Heart right ventricle (tissue), 16 donors: Measurements from ENCODE around the gene EDIL3. TPM values are rescaled to one million over a fixed set of nuclear protein-coding genes. Genes with fewer than 3 reads are reported as not detected.

ENCODE experiments used
- ATAC-seq, 8 donors: fragments of 200-7000 bp; cut with Tn5 transposase; one replicate each; pipeline ENCODE4 v1.9.1; 2020; ENCODE audit warnings: mild to moderate bottlenecking in 8 of 8, moderate library complexity in 8 of 8, moderate number of reproducible peaks in 1 of 8
- DNase-seq, 2 donors: peaks; one replicate each; pipeline ENCODE4 v3.0.0-alpha.2; 2020
- H3K27ac ChIP-seq, 10 donors: fragments of 200-600 bp; sonication (generic) in 2 of 10; one replicate each; pipeline versions ENCODE4 v1.5.0 to v1.8.0; 2020 to 2022; ENCODE audit warnings: mild to moderate bottlenecking in 3 of 10
- H3K27me3 ChIP-seq, 7 donors: fragments of 200-600 bp; one replicate each; pipeline ENCODE4 v1.8.0; 2021 to 2022; ENCODE audit warnings: mild to moderate bottlenecking in 2 of 7
- H3K36me3 ChIP-seq, 9 donors: fragments of 200-600 bp; sonication (generic) in 1 of 9; one replicate each; pipeline versions ENCODE4 v1.5.0 to v1.8.0; 2020 to 2022; ENCODE audit warnings: mild to moderate bottlenecking in 2 of 9
- H3K4me1 ChIP-seq, 9 donors: fragments of 200-600 bp; sonication (generic) in 1 of 9; one replicate each; pipeline versions ENCODE4 v1.5.0 to v1.8.0; 2020 to 2022; ENCODE audit warnings: mild to moderate bottlenecking in 4 of 9
- H3K4me3 ChIP-seq, 10 donors: fragments of 200-600 bp; sonication (generic) in 2 of 10; one replicate each; pipeline versions ENCODE4 v1.5.0 to v1.8.0; 2020 to 2022; ENCODE audit warnings: mild to moderate bottlenecking in 7 of 10, moderate library complexity in 2 of 10
- H3K9me3 ChIP-seq, 11 donors: fragments of 200-600 bp in 10 of 11; sonication (generic) in 2 of 11; one replicate each; pipeline versions ENCODE4 v1.5.0 to v1.8.0; 2013 to 2022; ENCODE audit warnings: mild to moderate bottlenecking in 2 of 11, control low read depth in 1 of 11, moderate library complexity in 1 of 11
- WGBS, 2 donors: extraction: QIAGEN DNeasy Blood & Tissue Kit; methylation state at CpG; one replicate each; pipeline ENCODE4 v1.1.7; 2013; ENCODE audit warnings: inconsistent platforms in 1 of 2; 5-methylcytosine and 5-hydroxymethylcytosine counted together
- intact Hi-C, 10 donors: fragments of 100-400 bp; cut with DNase I; formaldehyde crosslinking; loops; one replicate each; pipeline versions ENCODE4 v1.11.1 to v1.14.2; 2022
- polyA plus RNA-seq, 2 donors: library from polyadenylated mRNA; stranded (reverse); fragments of 200-250 nt; gene quantifications; one replicate each; pipeline ENCODE4 v1.2.3, GENCODE V29; 2013
- total RNA-seq, 10 donors: library from RNA; stranded (reverse); fragmentation: NEBNext Ultra II Directional in 3 of 10; extraction: Animal tissue kit (Norgen Biotek cat#: 25700) in 3 of 10; gene quantifications; one replicate each; pipeline versions ENCODE4 v1.2.1 to v1.2.4, GENCODE V29; 2021 to 2023
- TF ChIP-seq, protein P1 (sequence below), 9 donors: fragments of 200-600 bp; sonication (generic) in 2 of 9; IDR thresholded peaks; one replicate each; pipeline versions ENCODE4 v1.5.0 to v1.8.0; 2021 to 2022; ENCODE audit warnings: antibody characterized with exemption in 9 of 9, mild to moderate bottlenecking in 5 of 9, moderate library complexity in 1 of 9
- donor health status: Arrhythmogenic right ventricular cardiomyopathy.
- donor health status: ischemic (EF 13 %, LVEDD 7.1; RV severe dilation, severe dysfunction).
- donor health status: healthy with polysubstance abuse.
- donor health status: DM: no; HTN: yes; CAD: no.
- donor health status: DM: no; HTN: no; CAD: no.
- donor health status: ischemic (EF 25% LVEDD 6.9; RV normal size, moderate dysfunction).
- donor health status: ischemic (EF 25% LVEDD 5.7; RV mildly dilated, moderate dysfunction).
- donor health status: healthy.
- donor health status: DM: yes; HTN: yes; CAD: no.
- donor health status: Ischemic cardiomyopathy.
- donor health status: ischemic (EF 35%, LVEDD 5.7; RV mildly dilated, moderate dysfunction).
- donor health status: nonischemic (EF 11% LVEDD 7.7; RV severe dilation, severe dysfunction).
- donor health status: DM: yes; HTN: yes; CAD: no.
- donor health status: PGD.
- donor health status: ischemic (EF 29% LVEDD 5.4; RV normal size, mild dysfunction).
- donor health status: nonischemic (EF 23%, LVEDD 6.1; RV moderate dilation, normal function).

The EDIL3 gene
- total and polyA plus RNA-seq, 12 donors: 1.6 to 10.0 (median 3.9) TPM

DNA sequence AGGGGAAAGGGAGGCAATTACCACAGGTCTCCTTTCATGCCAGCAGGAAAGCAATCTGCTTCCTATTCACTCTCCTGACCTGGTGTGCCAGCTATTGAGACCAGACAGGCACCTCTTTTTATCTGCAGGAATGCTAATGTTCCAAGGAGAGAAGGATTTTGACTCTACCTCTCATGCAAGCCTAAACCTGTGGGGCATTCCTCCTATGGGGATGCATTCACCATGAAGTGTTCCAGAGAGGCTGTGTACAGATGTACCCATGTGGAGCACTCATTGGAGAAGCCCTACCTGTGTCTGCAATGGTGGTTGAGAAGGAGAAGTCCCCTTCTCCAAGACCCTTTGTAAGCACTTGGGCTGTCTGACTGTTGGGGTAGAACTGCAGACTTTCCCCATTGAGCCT lies 45.4 kb upstream of the EDIL3 start:
- Histone ChIP-seq H3K27me3 (no peaks in the 10 kb centered on the region), H3K9me3 (peaks cover 0 to 22% (median 0%) of the 10 kb centered on the region in 11 donors), H3K4me3 (no peak overlapping the region), H3K36me3 (no peaks in the 10 kb centered on the region), H3K4me1 (no peaks in the 10 kb centered on the region), H3K27ac (no peak overlapping the region)
- ATAC-seq (no peak), DNase-seq (no peak)
- intact Hi-C loops: no loop called here
- TF ChIP-seq, protein P1, sequence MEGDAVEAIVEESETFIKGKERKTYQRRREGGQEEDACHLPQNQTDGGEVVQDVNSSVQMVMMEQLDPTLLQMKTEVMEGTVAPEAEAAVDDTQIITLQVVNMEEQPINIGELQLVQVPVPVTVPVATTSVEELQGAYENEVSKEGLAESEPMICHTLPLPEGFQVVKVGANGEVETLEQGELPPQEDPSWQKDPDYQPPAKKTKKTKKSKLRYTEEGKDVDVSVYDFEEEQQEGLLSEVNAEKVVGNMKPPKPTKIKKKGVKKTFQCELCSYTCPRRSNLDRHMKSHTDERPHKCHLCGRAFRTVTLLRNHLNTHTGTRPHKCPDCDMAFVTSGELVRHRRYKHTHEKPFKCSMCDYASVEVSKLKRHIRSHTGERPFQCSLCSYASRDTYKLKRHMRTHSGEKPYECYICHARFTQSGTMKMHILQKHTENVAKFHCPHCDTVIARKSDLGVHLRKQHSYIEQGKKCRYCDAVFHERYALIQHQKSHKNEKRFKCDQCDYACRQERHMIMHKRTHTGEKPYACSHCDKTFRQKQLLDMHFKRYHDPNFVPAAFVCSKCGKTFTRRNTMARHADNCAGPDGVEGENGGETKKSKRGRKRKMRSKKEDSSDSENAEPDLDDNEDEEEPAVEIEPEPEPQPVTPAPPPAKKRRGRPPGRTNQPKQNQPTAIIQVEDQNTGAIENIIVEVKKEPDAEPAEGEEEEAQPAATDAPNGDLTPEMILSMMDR (IDR thresholded peaks at IDR 0.05): no peak

DNA sequence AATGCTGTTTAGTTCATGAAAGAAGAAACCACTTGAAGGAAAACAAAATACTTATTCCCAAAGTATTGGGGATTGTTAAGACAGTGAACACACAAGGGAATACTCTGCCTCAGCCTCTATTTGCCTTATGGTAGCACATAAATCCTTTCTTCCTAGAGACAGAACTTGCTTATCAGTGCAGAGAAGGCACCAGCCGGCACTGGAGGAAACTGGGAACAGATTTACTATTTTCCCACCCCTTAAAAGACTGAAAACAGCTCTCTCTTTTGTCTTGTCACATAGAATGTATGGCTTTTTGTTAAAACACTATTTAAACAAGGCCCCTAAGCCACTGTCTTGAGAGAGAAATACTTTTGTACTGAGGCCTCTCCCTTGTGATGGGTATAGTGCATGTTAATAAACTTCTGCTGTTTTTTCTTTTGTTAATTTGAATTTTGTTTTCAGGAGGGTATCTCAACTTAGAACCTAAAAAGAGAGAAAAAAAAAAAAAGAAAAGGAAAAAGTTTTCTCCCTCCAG lies 40.7 kb upstream of the EDIL3 start:
- 29 to 35% methylated on average over 1 of the region's 1 CpG for WGBS, 2 donors
- ATAC-seq (no peak), DNase-seq (no peak)
- Histone ChIP-seq H3K27ac (no peak overlapping the region), H3K9me3 (peaks cover 0 to 22% (median 0%) of the 10 kb centered on the region in 11 donors), H3K4me1 (no peaks in the 10 kb centered on the region), H3K27me3 (no peaks in the 10 kb centered on the region), H3K36me3 (no peaks in the 10 kb centered on the region), H3K4me3 (no peak overlapping the region)
- intact Hi-C loops: no loop called here
- TF ChIP-seq, protein P1 (IDR thresholded peaks at IDR 0.05): no peak

DNA sequence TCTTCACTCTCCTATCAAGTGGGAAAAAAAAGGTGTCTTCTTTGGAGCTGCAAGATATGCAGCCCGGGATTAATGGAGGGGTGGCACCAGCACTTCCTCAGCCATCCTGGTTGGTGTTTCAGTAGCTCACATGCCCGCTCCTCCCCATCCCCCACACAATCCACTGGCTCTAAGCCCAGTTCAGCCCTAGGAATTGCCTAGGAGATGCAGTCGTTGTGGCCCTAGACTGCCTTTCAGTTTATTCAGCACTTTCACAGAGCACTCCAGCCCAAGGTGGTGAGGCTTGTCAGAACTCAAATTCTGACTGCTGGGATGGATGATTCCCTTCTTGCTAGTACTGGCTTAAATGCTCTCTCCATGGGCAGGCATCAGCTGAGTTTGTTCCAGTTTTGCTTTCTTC lies 35.1 kb upstream of the EDIL3 start:
- Histone ChIP-seq H3K4me1 (no peaks in the 10 kb centered on the region), H3K36me3 (no peaks in the 10 kb centered on the region), H3K27ac (no peak overlapping the region), H3K27me3 (no peaks in the 10 kb centered on the region), H3K9me3 (peaks cover 0 to 34% (median 0%) of the 10 kb centered on the region in 11 donors), H3K4me3 (no peak overlapping the region)
- WGBS, 2 donors: 65 to 67% methylated on average over 3 of the region's 3 CpGs
- intact Hi-C loops: no loop called here
- TF ChIP-seq, protein P1 (IDR thresholded peaks at IDR 0.05): no peak
- no peak for DNase-seq
- ATAC-seq: no peak

DNA sequence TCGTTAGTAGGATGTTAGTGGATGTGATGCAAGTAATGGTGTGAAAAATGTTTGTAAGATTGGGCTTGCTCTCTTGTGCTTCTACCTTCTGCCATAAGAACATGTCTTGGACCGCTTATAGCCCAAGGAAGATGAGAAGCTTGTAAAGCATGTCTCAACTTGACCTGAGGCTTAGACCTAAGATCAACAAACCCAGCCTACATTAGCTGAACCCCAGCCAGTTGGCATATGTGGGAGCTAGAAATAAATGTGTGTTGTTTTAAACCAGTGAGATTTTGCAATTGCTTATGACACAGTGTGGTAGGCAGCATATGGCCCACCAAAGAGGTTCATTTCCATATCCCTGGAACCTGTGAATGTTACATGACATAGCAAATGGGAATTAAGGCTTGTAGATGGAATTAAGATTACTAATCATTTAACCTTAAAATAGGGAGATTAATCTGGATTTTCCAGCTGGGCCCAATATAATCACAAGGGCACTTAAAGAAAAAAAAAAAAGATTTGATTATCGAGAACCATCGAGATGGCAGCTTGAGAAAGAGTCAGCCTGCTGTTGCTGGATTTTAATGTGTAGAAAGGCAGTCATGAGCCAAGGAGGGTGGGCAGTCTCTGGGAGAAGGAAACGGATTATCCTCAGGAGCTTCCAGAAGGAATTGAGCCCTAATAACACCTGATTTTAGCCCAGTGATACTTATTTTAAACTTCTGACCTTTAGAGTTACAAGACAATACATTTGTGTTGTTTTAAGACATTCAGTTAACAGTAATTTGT lies 27.3 kb upstream of the EDIL3 start:
- Histone ChIP-seq H3K36me3 (no peaks in the 10 kb centered on the region), H3K27ac (no peak overlapping the region), H3K4me1 (no peaks in the 10 kb centered on the region), H3K4me3 (no peak overlapping the region), H3K27me3 (no peaks in the 10 kb centered on the region), H3K9me3 (peaks cover 0 to 24% (median 0%) of the 10 kb centered on the region in 11 donors)
- 86 to 91% methylated on average over 5 of the region's 5 CpGs for WGBS, 2 donors
- intact Hi-C loops: no loop called here
- ATAC-seq (no peak), DNase-seq (no peak)
- TF ChIP-seq, protein P1 (IDR thresholded peaks at IDR 0.05): no peak
